ENCODE measurements around the gene STMN1. TPM values are rescaled to one million over a fixed set of nuclear protein-coding genes. Genes with fewer than 3 reads are reported as not detected.

The STMN1 gene
- total and polyA plus RNA-seq, 2 experiments from 2014 or later = 227 to 1,890 TPM

DNA sequence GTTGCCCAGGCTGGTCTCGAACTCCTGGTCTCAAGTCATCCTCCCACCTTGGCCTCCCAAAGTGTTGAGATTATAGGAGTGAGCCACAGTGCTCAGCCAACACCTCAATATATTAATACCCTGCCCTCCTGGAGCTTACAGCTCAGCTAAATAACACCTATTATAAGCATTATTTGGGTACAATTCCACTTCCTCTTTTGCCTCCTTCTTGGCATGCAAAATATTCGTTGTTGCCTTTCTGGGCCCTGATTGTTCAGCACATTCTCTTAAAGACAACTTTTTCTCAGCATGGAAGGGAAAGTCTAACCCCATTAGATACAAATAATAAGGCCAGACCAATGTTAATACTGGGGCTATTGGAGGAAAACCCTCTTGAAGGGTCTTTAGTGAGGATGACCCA, 33.5 kb downstream of the STMN1 start:
- no peak for ATAC-seq
- H3K4me3 Mint-ChIP-seq = no peak overlapping the region
- DNase-seq (ENCODE audit: low spot score) = no peak

More for the DNA sequence above, 33.5 kb downstream of the STMN1 start:
- Mint-ChIP-seq H3K4me1 (peaks cover 26% of the 10 kb centered on the region), H3K27ac (no peak overlapping the region), H3K9me3 (no peaks in the 10 kb centered on the region; the same call in 2 of the 3 replicates), H3K36me3 (ENCODE audit: low read depth) (no peaks in the 10 kb centered on the region), H3K27me3 (ENCODE audit: insufficient read depth, low read depth, poor library complexity) (peaks cover 5% of the 10 kb centered on the region)
- TF ChIP-seq CTCF (conservative IDR thresholded peaks at IDR 0.05; ENCODE audit: low read depth in 2 of 2) (no peak), REST (IDR thresholded peaks at IDR 0.05; ENCODE audit: unreplicated experiment) (no peak), STAT1 (IDR thresholded peaks at IDR 0.05; ENCODE audit: unreplicated experiment) (no peak), NANOG (IDR thresholded peaks at IDR 0.05; ENCODE audit: borderline replicate concordance) (no peak), CREB1 (CRISPR knock-in tag; IDR thresholded peaks at IDR 0.05; ENCODE audit: low read depth) (no peak), POLR2AphosphoS5 (IDR thresholded peaks at IDR 0.05; ENCODE audit: low read depth) (no peak), ZNF331 (CRISPR knock-in tag; IDR thresholded peaks at IDR 0.05; ENCODE audit: low read depth) (no peak), EZH2 (IDR thresholded peaks at IDR 0.05; ENCODE audit: low read depth, unreplicated experiment) (no peak), JUNB (IDR thresholded peaks at IDR 0.05; ENCODE audit: unreplicated experiment) (no peak), ZNF114 (CRISPR knock-in tag; IDR thresholded peaks at IDR 0.05) (no peak), ZNF462 (CRISPR knock-in tag; IDR thresholded peaks at IDR 0.05) (no peak), EZH2phosphoT487 (IDR thresholded peaks at IDR 0.05; ENCODE audit: unreplicated experiment) (no peak)
- TF ChIP-seq, protein P1, sequence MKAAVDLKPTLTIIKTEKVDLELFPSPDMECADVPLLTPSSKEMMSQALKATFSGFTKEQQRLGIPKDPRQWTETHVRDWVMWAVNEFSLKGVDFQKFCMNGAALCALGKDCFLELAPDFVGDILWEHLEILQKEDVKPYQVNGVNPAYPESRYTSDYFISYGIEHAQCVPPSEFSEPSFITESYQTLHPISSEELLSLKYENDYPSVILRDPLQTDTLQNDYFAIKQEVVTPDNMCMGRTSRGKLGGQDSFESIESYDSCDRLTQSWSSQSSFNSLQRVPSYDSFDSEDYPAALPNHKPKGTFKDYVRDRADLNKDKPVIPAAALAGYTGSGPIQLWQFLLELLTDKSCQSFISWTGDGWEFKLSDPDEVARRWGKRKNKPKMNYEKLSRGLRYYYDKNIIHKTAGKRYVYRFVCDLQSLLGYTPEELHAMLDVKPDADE (IDR thresholded peaks at IDR 0.05) = no peak
- H2AFZ ChIP-seq = no peak overlapping the region
- no peaks in the 10 kb centered on the region for H3K9me2 ChIP-seq (ENCODE audit: insufficient read depth)
- H3K4me2 ChIP-seq = no peak overlapping the region
- H3K27me3 ChIP-seq (ENCODE audit: insufficient read depth) = peaks cover 16% of the 10 kb centered on the region
- no peak overlapping the region for H3K4me3 ChIP-seq
- peaks cover 24% of the 10 kb centered on the region for H3K4me1 ChIP-seq (ENCODE audit: insufficient read depth)
- H3K79me2 ChIP-seq (replicated peaks; ENCODE audit: insufficient read depth) = no peaks in the 10 kb centered on the region
- no peak overlapping the region for H3K27ac ChIP-seq (ENCODE audit: low read depth)
- H3K36me3 ChIP-seq (ENCODE audit: insufficient read depth) = no peaks in the 10 kb centered on the region
- 0 out of 2 replicates have a peak, but pooled peaks cover 3% of the 10 kb centered on the region for H3F3A ChIP-seq (replicated peaks; ENCODE audit: low read depth)
- no peaks in the 10 kb centered on the region for H4K20me1 ChIP-seq (replicated peaks; ENCODE audit: insufficient read depth)

All from GM23338 (cell line).